Neural cell (in vitro differentiated cells): ENCODE data around the gene BABAM2. TPM values are rescaled to one million over a fixed set of nuclear protein-coding genes. Genes with fewer than 3 reads are reported as not detected.

Experiments
- H2AFZ ChIP-seq: fragments of 200-600, 300-800 bp; sonication (generic), shearing (Covaris generic); 2 replicates; pipeline ENCODE4 v1.6.0; 2014; ENCODE audit warnings: low read depth, mild to moderate bottlenecking, antibody characterized with exemption, low read length, moderate library complexity
- H3F3A ChIP-seq: fragments of 200-600 bp; shearing (Covaris generic); 2 replicates; pipeline ENCODE4 v1.6.1; 2016; ENCODE audit warnings: mild to moderate bottlenecking, moderate library complexity, mixed read lengths, antibody characterized with exemption, low read length; ENCODE audit not compliant: insufficient read depth, poor library complexity, severe bottlenecking
- H3K27ac ChIP-seq: fragments of 200-600, 300-800 bp; sonication (generic), shearing (Covaris generic); 2 replicates; pipeline ENCODE4 v1.5.1; 2014; ENCODE audit warnings: mild to moderate bottlenecking, low read length, moderate library complexity
- H3K27me3 ChIP-seq: fragments of 300-800, 200-600 bp; sonication (generic), shearing (Covaris generic); 2 replicates; pipeline ENCODE4 v1.6.0; 2014; ENCODE audit warnings: mild to moderate bottlenecking, low read depth, low read length, moderate library complexity; ENCODE audit not compliant: insufficient read depth
- H3K36me3 ChIP-seq: fragments of 300-800, 200-600 bp; sonication (generic), shearing (Covaris generic); 2 replicates; pipeline ENCODE4 v1.5.1; 2014; ENCODE audit warnings: mild to moderate bottlenecking, antibody characterized with exemption, low read length, moderate library complexity; ENCODE audit not compliant: insufficient read depth
- H3K4me2 ChIP-seq: fragments of 300-800, 200-600 bp; sonication (generic), shearing (Covaris generic); 2 replicates; pipeline ENCODE4 v1.6.0; 2014; ENCODE audit warnings: mild to moderate bottlenecking, low read length
- H3K4me3 ChIP-seq: fragments of 300-800, 200-600 bp; sonication (generic), shearing (Covaris generic); 2 replicates; pipeline ENCODE4 v1.5.1; 2014; ENCODE audit warnings: mild to moderate bottlenecking, low read length, moderate library complexity
- H3K79me2 ChIP-seq: fragments of 200-600 bp; shearing (Covaris generic); replicated peaks from 2 replicates; pipeline ENCODE4 v1.6.0; 2014; ENCODE audit warnings: mild to moderate bottlenecking, low read length, moderate library complexity; ENCODE audit not compliant: insufficient read depth
- H3K9ac ChIP-seq: fragments of 300-800, 200-600 bp; sonication (generic), shearing (Covaris generic); 2 replicates; pipeline ENCODE4 v1.6.1; 2016; ENCODE audit warnings: mild to moderate bottlenecking, low read length, mixed read lengths
- H3K9me2 ChIP-seq: fragments of 200-600 bp; shearing (Covaris generic); 2 replicates; pipeline ENCODE4 v1.6.1; 2016; ENCODE audit warnings: mild to moderate bottlenecking, low read length, mixed read lengths; ENCODE audit not compliant: insufficient read depth
- H3K9me3 ChIP-seq: fragments of 200-600, 300-800 bp; sonication (generic), shearing (Covaris generic); 2 replicates; pipeline ENCODE4 v1.6.1; 2016; ENCODE audit warnings: mild to moderate bottlenecking, mixed run types, low read length, moderate library complexity, mixed read lengths
- H4K20me1 ChIP-seq: fragments of 200-600 bp; shearing (Covaris generic); 2 replicates; pipeline ENCODE4 v1.6.1; 2016; ENCODE audit warnings: mild to moderate bottlenecking, mixed run types; ENCODE audit not compliant: insufficient read depth
- CTCF ChIP-seq: fragments of 450-650 bp; IDR thresholded peaks from 2 replicates; pipeline ENCODE4 v1.5.1; 2014; ENCODE audit warnings: antibody characterized with exemption, mild to moderate bottlenecking, moderate library complexity; ENCODE audit not compliant: poor library complexity, severe bottlenecking
- EP300 ChIP-seq: fragments of 450-650 bp; conservative IDR thresholded peaks from 2 replicates; pipeline ENCODE4 v1.6.1; 2014; ENCODE audit warnings: antibody characterized with exemption, mild to moderate bottlenecking, moderate library complexity; ENCODE audit not compliant: poor library complexity, severe bottlenecking
- EZH2 ChIP-seq: fragments of 200-600, 300-800 bp; shearing (Covaris generic), sonication (generic); IDR thresholded peaks from 2 replicates; pipeline ENCODE4 v1.6.1; 2014; ENCODE audit warnings: antibody characterized with exemption, low read length, borderline replicate concordance, mild to moderate bottlenecking; ENCODE audit not compliant: insufficient read depth, poor library complexity, severe bottlenecking
- MXI1 ChIP-seq: fragments of 450-650 bp; conservative IDR thresholded peaks from 2 replicates; pipeline ENCODE4 v1.6.1; 2014; ENCODE audit warnings: antibody characterized with exemption, mild to moderate bottlenecking; ENCODE audit not compliant: poor library complexity, severe bottlenecking
- POLR2AphosphoS5 ChIP-seq: IDR thresholded peaks from 2 replicates; pipeline ENCODE4 v1.6.1; 2012
- RAD21 ChIP-seq: fragments of 450-650 bp; conservative IDR thresholded peaks from 2 replicates; pipeline ENCODE4 v1.6.1; 2014; ENCODE audit warnings: antibody characterized with exemption, mild to moderate bottlenecking, moderate library complexity
- REST ChIP-seq: IDR thresholded peaks from 2 replicates; pipeline ENCODE4 v1.6.1; 2012; ENCODE audit warnings: borderline replicate concordance
- SMC3 ChIP-seq: fragments of 450-650 bp; conservative IDR thresholded peaks from 2 replicates; pipeline ENCODE4 v1.6.1; 2014; ENCODE audit warnings: antibody characterized with exemption, mild to moderate bottlenecking, moderate library complexity; ENCODE audit not compliant: poor library complexity
- TAF1 ChIP-seq: IDR thresholded peaks from 2 replicates; pipeline ENCODE4 v1.6.1; 2012; ENCODE audit warnings: low read depth
- polyA plus RNA-seq: library from polyadenylated mRNA; depleted of rRNA; stranded (reverse); fragments of >200 nt; gene quantifications from 2 replicates; pipeline ENCODE4 v1.2.3, GENCODE V29; 2014

BABAM2 gene
- polyA plus RNA-seq, 1 donor from 2014 or later: 15.3 TPM

GRCh38 chr2:27903649-27904404 lies 13.3 kb downstream of the BABAM2 start:
- Histone ChIP-seq H3K79me2 (no peaks in the 10 kb centered on the region), H3F3A (no peaks in the 10 kb centered on the region), H3K36me3 (no peaks in the 10 kb centered on the region), H3K27me3 (no peaks in the 10 kb centered on the region), H3K9me3 (no peaks in the 10 kb centered on the region), H4K20me1 (no peaks in the 10 kb centered on the region), H3K4me2 (no peak overlapping the region), H3K4me3 (no peak overlapping the region), H2AFZ (no peak overlapping the region), H3K9ac (no peak overlapping the region), H3K9me2 (no peaks in the 10 kb centered on the region), H3K27ac (no peak overlapping the region)
- TF ChIP-seq CTCF: no peak
- TF ChIP-seq POLR2AphosphoS5: no peak
- TF ChIP-seq EZH2: no peak

- Histone ChIP-seq H3K27ac (no peak overlapping the region), H3K4me3 (no peak overlapping the region), H3K9ac (no peak overlapping the region), H3K27me3 (no peaks in the 10 kb centered on the region), H4K20me1 (no peaks in the 10 kb centered on the region), H2AFZ (no peak overlapping the region), H3K79me2 (no peaks in the 10 kb centered on the region), H3K4me2 (no peak overlapping the region), H3F3A (no peaks in the 10 kb centered on the region), H3K36me3 (no peaks in the 10 kb centered on the region), H3K9me3 (no peaks in the 10 kb centered on the region), H3K9me2 (no peaks in the 10 kb centered on the region)
- no peak for TF ChIP-seq RAD21
- TF ChIP-seq MXI1: no peak
- no peak for TF ChIP-seq REST
- TF ChIP-seq EP300: no peak
- TF ChIP-seq EZH2: no peak
- TF ChIP-seq TAF1: no peak
- TF ChIP-seq CTCF: no peak
- no peak for TF ChIP-seq POLR2AphosphoS5
- no peak for TF ChIP-seq SMC3
These were observed 13.8 kb downstream of the BABAM2 start for GRCh38 chr2:27904405-27904665.
